Right cardiac atrium (tissue), 5 donors: Measurements from ENCODE around the gene EIF2B5. TPM values are rescaled to one million over a fixed set of nuclear protein-coding genes. Genes with fewer than 3 reads are reported as not detected.
"Not testable (repeated sequence)": the region's sequence is repeated elsewhere in the genome, so short reads cannot be mapped to it uniquely, and the experiment has no call there.

ENCODE experiments used
- ATAC-seq, 2 donors: fragments of 200-7000 bp; cut with Tn5 transposase; one replicate each; pipeline versions ENCODE4 v1.8.0 to v1.9.1; 2020; ENCODE audit warnings: moderate library complexity in 2 of 2, mild to moderate bottlenecking in 1 of 2
- DNase-seq, 3 donors: peaks; one replicate each; pipeline ENCODE4 v3.0.0-alpha.2; 2020
- H3K27ac ChIP-seq: one replicate; pipeline ENCODE4 v1.5.1; 2013; ENCODE audit warnings: mild to moderate bottlenecking, low read length, control low read depth, moderate library complexity
- H3K27me3 ChIP-seq: one replicate; pipeline ENCODE4 v1.6.1; 2013; ENCODE audit not compliant: control insufficient read depth, insufficient read depth
- H3K4me1 ChIP-seq: one replicate; pipeline ENCODE4 v1.6.1; 2013; ENCODE audit warnings: low read length; ENCODE audit not compliant: control insufficient read depth, insufficient read depth
- H3K4me3 ChIP-seq: one replicate; pipeline ENCODE4 v1.5.1; 2013; ENCODE audit warnings: low read length, control low read depth
- H3K9me3 ChIP-seq: one replicate; pipeline ENCODE4 v1.6.1; 2013; ENCODE audit warnings: low read length; ENCODE audit not compliant: control insufficient read depth
- WGBS: extraction: QIAGEN DNeasy Blood & Tissue Kit; methylation state at CpG from one replicate; pipeline ENCODE4 v1.1.7; 2013; 5-methylcytosine and 5-hydroxymethylcytosine counted together
- intact Hi-C, 4 donors: fragments of 100-400 bp; cut with DNase I; formaldehyde crosslinking; loops; one replicate each; pipeline versions ENCODE4 v1.11.0 to v1.14.0; 2022 to 2023
- polyA plus RNA-seq: library from polyadenylated mRNA; stranded (reverse); fragments of 200-250 nt; gene quantifications from one replicate; pipeline ENCODE4 v1.2.3, GENCODE V29; 2013
- total RNA-seq, 4 donors: library from RNA; stranded (reverse); fragmentation: NEBNext Ultra II Directional; extraction: Animal tissue kit (Norgen Biotek cat#: 25700); gene quantifications; one replicate each; pipeline ENCODE4 v1.2.1, GENCODE V29; 2021
- donor health status: healthy with polysubstance abuse.
- donor health status: DM: no; HTN: yes; CAD: no.
- donor health status: DM: no; HTN: no; CAD: no.
- donor health status: DM: no; HTN: yes; CAD: no; lungs with severe emphysema.
- donor health status: DM: yes; HTN: yes; CAD: no.

The EIF2B5 gene
- total and polyA plus RNA-seq, 5 donors: 28.3 to 34.5 (median 32.5) TPM

DNA sequence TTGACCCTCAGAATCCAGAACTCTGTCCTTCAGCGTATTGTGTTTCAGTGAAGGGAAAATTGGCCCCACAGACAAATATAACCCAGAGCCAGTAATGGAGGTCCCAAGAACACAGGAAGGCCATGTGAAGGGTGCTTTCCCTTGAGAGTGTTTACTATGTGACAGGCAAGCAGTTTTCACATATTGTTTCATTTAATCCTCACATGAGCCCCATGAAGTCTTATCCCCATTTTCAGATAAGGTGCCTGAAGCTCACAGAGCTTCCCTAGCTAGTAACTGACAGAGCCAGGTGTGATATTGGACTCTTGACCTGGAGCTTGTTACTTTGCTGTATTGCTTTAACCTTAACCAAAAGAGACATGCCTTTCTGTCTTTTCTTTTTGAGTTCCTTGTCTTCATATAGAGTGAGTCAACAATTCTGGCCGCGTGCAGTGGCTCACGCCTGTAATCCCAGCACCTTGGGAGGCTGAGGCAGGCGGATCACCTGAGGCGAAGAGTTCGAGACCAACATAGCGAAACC is 10.7 kb downstream of the EIF2B5 start:
- DNase-seq (no peak), ATAC-seq (no peak)
- 87% methylated on average over 8 of the region's 8 CpGs for WGBS
- intact Hi-C loops: loop anchor here in 2 of 4 donors (5.0 to 10.0 kb wide), 3 partner anchors 41 to 99 kb away; partner anchors contain the start of genes ABCF3 (in 1 of the 2), ALG3 (in 1 of the 2) and EEF1AKMT4 (in 1 of the 2)
- Histone ChIP-seq H3K4me3 (no peak overlapping the region), H3K27ac (no peak overlapping the region), H3K9me3 (no peaks in the 10 kb centered on the region), H3K4me1 (no peaks in the 10 kb centered on the region), H3K27me3 (no peaks in the 10 kb centered on the region)

DNA sequence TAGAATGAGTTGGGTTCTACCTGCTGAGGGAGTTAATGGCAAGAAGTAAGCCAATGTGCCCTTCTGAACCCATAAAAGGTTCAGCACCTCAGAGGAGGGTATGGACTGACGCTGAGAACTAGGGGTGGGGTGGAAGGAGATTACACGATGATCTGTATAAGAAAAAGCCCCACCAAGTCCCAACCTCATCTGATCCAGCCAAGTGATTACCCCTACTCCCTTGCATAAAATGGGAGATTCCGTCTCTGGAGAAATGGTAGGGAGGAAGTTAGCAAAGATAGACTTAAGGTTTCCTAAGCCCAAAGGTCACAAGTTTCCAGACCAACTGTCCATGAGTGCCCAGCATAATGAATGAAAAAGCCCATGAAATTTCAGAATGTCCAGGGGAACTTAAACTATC is 12.9 kb downstream of the EIF2B5 start:
- H3K4me3 ChIP-seq: no peak overlapping the region
- ATAC-seq (no peak), DNase-seq (no peak)
- intact Hi-C loops: loop anchor here in 2 of 4 donors (5.0 to 10.0 kb wide), 3 partner anchors 39 to 97 kb away; partner anchors contain the start of genes ABCF3 (in 1 of the 2), ALG3 (in 1 of the 2) and EEF1AKMT4 (in 1 of the 2)
- no peak overlapping the region for H3K27ac ChIP-seq
- WGBS: 74% methylated on average over 3 of the region's 3 CpGs
- H3K9me3 ChIP-seq: no peaks in the 10 kb centered on the region
- no peaks in the 10 kb centered on the region for H3K27me3 ChIP-seq
- H3K4me1 ChIP-seq: no peaks in the 10 kb centered on the region

DNA sequence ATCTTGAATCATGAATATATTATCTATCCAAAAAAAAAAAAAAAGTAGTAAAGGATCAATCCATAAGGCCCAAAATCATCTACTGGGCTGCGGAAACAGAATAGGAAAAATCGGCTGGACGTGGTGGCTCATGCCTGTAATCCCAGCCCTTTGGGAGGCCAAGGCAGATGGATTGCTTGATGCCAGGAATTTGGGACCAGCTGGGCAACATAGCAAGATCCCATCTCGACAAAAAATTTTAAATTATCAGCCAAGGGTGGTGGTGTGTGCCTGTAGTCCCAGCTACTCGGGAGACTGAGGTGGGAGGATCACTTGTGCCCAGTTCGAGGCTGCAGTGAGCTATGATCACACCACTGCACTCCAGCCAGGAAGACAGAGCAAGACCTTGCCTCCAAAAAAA is 14.0 kb downstream of the EIF2B5 start:
- DNase-seq: no peak
- ATAC-seq: no peak
- WGBS: 94% methylated on average over 6 of the region's 6 CpGs
- Histone ChIP-seq H3K27me3 (no peaks in the 10 kb centered on the region), H3K9me3 (no peaks in the 10 kb centered on the region), H3K27ac (no peak overlapping the region), H3K4me1 (no peaks in the 10 kb centered on the region), H3K4me3 (no peak overlapping the region)
- intact Hi-C loops: loop anchor here in 2 of 4 donors (5.0 to 10.0 kb wide), 3 partner anchors 38 to 96 kb away; partner anchors contain the start of genes ABCF3 (in 1 of the 2), ALG3 (in 1 of the 2) and EEF1AKMT4 (in 1 of the 2)

DNA sequence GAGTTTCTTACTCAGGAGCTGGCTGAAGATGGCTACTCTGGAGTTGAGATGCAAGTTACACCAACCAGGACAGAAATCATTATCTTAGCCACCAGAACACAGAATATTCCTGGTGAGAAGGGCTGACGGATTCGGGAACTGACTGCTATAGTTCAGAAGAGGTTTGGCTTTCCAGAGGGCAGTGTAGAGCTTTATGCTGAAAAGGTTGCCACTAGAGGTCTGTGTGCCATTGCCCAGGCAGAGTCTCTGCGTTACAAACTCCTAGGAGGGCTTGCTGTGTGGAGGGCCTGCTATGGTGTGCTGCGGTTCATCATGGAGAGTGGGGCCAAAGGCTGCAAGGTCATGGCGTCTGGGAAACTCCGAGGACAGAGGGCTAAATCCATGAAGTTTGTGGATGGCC is 14.6 kb downstream of the EIF2B5 start:
- not testable (repeated sequence) for H3K4me3 ChIP-seq, H3K27me3 ChIP-seq, H3K4me1 ChIP-seq, DNase-seq, H3K9me3 ChIP-seq, H3K27ac ChIP-seq, ATAC-seq
- intact Hi-C loops: loop anchor here in 2 of 4 donors (5.0 to 10.0 kb wide), 3 partner anchors 38 to 95 kb away; partner anchors contain the start of genes ABCF3 (in 1 of the 2), ALG3 (in 1 of the 2) and EEF1AKMT4 (in 1 of the 2)
- 61% methylated on average over 6 of the region's 6 CpGs for WGBS

DNA sequence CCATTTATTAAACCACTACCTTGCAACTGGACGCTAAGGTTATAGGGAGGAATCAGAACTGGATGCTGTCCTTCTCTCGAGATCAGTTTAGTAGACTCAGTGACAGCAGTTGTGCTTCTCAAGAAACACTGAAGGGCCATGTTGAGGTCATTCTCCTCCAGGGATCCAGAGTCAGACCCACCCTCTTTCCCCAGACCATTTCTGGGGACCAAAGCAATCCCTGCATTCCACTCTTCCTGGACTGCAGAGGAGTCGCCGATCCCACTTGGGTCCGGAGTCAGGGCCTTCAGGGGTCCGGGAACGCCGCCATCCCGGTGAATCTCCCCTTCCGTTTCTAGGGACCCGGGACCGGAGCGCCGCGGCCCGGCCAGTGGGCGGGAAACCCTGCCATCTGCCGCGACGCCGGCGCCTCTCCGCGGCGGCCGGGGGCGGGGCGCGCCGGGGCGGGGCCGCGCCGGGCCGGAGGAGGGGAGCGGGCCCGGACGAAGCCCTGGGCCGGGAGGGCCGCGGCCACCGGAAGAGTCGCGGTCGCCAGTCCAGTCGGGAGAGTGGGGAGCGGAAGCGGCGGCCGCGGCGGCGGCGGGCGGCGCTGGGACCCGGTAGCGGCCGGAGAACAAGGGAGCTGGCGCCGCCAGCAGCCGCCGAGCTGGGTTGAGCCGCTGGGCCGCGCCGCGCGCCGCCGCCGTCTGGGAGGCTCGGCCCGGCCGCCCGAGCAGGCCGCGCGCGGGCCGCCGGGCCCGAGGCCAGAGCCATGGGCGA is 19.9 kb downstream of the EIF2B5 start, which contains the start of gene DVL3:
Gene DVL3 (plus strand): TSS at position 493 of the 759 bp plus-strand sequence. CDS start 259 bp downstream, at position 752.
- ATAC-seq: peak; percentile 87 to 90
- peak; percentile 77 to 91 (median 90) for DNase-seq
- WGBS: under 1% methylated on average over 84 of the region's 84 CpGs
- Histone ChIP-seq H3K27ac (peak within 1 kb of the TSS; percentile 98), H3K4me3 (peak within 1 kb of the TSS; percentile 99), H3K27me3 (no peaks in the 10 kb centered on the region), H3K4me1 (peaks cover 9% of the 10 kb centered on the region), H3K9me3 (no peaks in the 10 kb centered on the region)
- intact Hi-C loops: no loop called here

DNA sequence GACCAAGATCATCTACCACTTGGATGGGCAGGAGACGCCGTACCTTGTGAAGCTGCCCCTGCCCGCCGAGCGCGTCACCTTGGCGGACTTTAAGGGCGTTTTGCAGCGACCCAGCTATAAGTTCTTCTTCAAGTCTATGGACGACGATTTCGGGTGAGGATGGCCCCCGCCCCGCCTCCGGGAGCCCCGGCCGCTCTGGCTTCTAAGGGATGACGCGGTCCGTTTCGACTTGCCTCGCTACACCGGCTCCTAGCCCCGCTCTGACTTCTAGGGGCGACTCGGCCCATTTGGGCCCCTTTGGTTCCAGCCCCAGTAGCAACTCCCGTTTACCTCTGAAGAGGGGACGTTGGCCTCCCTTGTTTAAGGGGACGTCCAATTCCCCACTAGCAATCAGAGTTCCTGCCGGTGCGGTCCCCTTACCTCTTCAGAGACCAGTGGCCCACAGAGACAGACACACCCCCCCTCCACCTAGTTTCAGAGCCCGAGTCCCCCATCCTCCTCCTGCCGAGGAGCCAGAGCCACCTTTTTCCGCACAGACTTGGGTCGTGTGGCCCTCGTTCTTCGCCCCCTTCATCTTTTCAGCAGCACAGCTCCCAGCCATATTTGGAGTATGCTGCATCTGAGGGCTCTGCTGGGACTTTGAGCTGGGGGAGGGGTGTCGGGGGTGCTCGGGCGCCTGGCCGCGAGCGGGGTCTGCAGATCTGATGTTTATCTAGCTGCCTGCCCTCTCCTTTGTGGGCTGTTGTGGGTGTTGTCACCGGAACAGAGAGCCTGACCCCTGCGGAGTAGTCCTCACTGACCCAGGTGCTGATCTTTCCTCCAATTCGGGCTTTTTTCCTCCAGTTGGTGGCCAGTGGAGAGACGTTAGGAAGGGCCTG is 20.7 kb downstream of the EIF2B5 start:
- intact Hi-C loops: no loop called here
- WGBS: under 1% methylated on average over 47 of the region's 47 CpGs
- DNase-seq: no peak
- Histone ChIP-seq H3K4me3 (peak overlapping the region; percentile 99), H3K9me3 (no peaks in the 10 kb centered on the region), H3K27me3 (no peaks in the 10 kb centered on the region), H3K4me1 (peaks cover 15% of the 10 kb centered on the region), H3K27ac (peak overlapping the region; percentile 98)
- ATAC-seq: peak; percentile 3 to 14

DNA sequence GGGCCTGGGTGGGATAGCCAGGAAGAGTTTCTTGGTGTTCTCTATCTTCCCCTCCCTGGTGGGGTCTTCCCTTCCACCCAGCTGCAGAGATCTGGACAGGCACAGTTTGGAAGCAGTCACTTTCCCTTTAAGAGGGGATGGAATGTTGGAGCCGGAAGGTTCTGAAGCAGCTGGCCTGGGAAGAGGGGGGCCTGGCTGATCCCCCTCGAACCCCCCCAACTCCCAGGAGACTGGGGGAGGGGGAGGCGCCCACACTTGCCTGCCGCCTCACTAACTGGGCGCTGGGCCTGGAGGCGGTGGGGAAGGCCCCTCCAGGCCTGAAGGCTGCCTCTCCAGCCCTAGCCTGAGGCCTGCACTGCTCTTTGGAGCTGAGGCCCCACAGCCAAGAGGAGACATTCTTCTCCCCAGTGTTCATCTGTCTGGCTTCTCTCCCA is 21.4 kb downstream of the EIF2B5 start:
- peak overlapping the region; percentile 98 for H3K27ac ChIP-seq
- DNase-seq: peak; percentile 74 to 91 (median 89)
- H3K4me1 ChIP-seq: peaks cover 17% of the 10 kb centered on the region
- H3K27me3 ChIP-seq: no peaks in the 10 kb centered on the region
- H3K9me3 ChIP-seq: no peaks in the 10 kb centered on the region
- ATAC-seq: peak; percentile 63 to 76
- 1% methylated on average over 6 of the region's 6 CpGs for WGBS
- H3K4me3 ChIP-seq: peak overlapping the region; percentile 99
- intact Hi-C loops: no loop called here

DNA sequence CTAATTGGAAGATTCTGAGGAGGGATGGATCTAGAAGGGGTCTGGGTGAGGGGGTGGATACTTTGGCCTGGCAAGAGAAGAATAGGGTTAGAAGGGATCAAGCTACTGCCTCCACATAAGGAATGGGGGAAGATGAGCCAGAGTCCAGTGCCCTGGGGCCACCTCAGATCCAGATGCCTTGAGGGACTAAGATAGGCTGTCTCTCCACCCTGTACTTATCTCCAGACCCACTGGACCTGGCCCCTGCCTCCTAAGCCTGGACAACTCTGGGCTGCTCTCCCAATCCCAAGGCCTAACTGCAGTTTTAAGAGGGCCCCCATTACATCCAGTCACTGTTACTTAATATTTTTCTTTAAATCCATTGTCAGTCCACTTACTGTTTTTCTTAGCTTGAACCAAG is 22.0 kb downstream of the EIF2B5 start:
- DNase-seq: no peak
- Histone ChIP-seq H3K9me3 (no peaks in the 10 kb centered on the region), H3K27me3 (no peaks in the 10 kb centered on the region), H3K27ac (peak overlapping the region; percentile 98), H3K4me1 (peaks cover 19% of the 10 kb centered on the region), H3K4me3 (peak overlapping the region; percentile 99)
- no peak for ATAC-seq
- intact Hi-C loops: no loop called here

DNA sequence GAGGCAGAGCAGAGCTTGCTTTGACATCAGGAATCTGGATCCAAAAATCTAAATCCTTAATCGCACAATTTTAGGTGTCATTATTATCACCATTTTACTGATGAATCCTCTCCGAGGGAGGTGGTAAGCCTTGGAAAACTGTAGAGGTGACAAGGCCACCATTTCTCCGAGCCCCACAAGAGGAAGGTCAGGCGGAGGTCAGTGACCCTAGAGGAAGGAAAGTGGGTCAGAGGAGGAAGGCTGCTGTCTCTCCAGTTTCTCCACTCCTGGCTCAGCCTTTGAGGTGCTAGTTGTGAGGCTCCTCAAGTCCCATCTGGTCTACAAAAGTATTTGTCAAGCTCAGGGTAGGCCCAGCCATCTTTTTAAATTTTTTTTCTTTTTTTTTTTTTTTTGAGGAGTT is 23.2 kb downstream of the EIF2B5 start:
- DNase-seq (no peak), ATAC-seq (no peak)
- no peak overlapping the region for H3K4me3 ChIP-seq
- H3K9me3 ChIP-seq: no peaks in the 10 kb centered on the region
- H3K4me1 ChIP-seq: peaks cover 20% of the 10 kb centered on the region
- intact Hi-C loops: no loop called here
- 51% methylated on average over 4 of the region's 4 CpGs for WGBS
- H3K27ac ChIP-seq: peak overlapping the region; percentile 84
- H3K27me3 ChIP-seq: no peaks in the 10 kb centered on the region

DNA sequence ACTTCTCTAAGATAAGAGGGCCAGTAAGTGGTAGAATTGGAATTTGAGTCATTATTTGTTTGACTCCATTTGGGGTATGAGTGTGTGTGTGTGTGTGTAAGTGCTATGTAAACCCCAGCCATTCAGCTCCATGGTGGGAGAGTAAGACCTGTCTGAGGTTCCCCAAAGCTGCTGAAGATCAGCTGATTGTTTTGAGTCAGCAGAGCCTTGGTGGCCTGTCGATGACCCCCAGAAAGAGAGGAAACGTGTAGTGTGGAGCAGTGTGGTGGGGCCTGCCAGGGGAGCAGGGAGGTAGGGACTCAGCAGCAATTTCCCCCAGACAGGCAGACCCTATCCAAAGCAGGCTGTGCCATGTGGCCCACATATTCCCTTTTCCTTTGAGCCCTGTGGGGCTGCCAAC is 25.3 kb downstream of the EIF2B5 start:
- Histone ChIP-seq H3K27me3 (no peaks in the 10 kb centered on the region), H3K4me1 (peaks cover 20% of the 10 kb centered on the region), H3K4me3 (no peak overlapping the region), H3K27ac (peak overlapping the region; percentile 96), H3K9me3 (no peaks in the 10 kb centered on the region)
- ATAC-seq (no peak), DNase-seq (no peak)
- 23% methylated on average over 2 of the region's 2 CpGs for WGBS
- intact Hi-C loops: no loop called here
